ENCODE measurements around the gene ARAP3.

- no peak for TF ChIP-seq GATA2 (IDR thresholded peaks at IDR 0.05; ENCODE audit: low read depth, low read length)
- no peak for TF ChIP-seq GATA3 (IDR thresholded peaks at IDR 0.05; ENCODE audit: low read depth, low read length)
Measured at GRCh38 chr5:141608557-141608956, 73.5 kb downstream of the ARAP3 start.

All from SH-SY5Y (cell line).